Neural cell (in vitro differentiated cells): ENCODE data around the gene STN1.

Source experiments
- EP300 ChIP-seq: fragments of 450-650 bp; conservative IDR thresholded peaks from 2 replicates; pipeline ENCODE4 v1.6.1; 2014; ENCODE audit warnings: antibody characterized with exemption, mild to moderate bottlenecking, moderate library complexity; ENCODE audit not compliant: poor library complexity, severe bottlenecking
- EZH2 ChIP-seq: fragments of 200-600, 300-800 bp; shearing (Covaris generic), sonication (generic); IDR thresholded peaks from 2 replicates; pipeline ENCODE4 v1.6.1; 2014; ENCODE audit warnings: antibody characterized with exemption, low read length, borderline replicate concordance, mild to moderate bottlenecking; ENCODE audit not compliant: insufficient read depth, poor library complexity, severe bottlenecking
- POLR2AphosphoS5 ChIP-seq: IDR thresholded peaks from 2 replicates; pipeline ENCODE4 v1.6.1; 2012
- RAD21 ChIP-seq: fragments of 450-650 bp; conservative IDR thresholded peaks from 2 replicates; pipeline ENCODE4 v1.6.1; 2014; ENCODE audit warnings: antibody characterized with exemption, mild to moderate bottlenecking, moderate library complexity
- TAF1 ChIP-seq: IDR thresholded peaks from 2 replicates; pipeline ENCODE4 v1.6.1; 2012; ENCODE audit warnings: low read depth
- TF ChIP-seq, protein P1 (sequence below): fragments of 450-650 bp; IDR thresholded peaks from 2 replicates; pipeline ENCODE4 v1.5.1; 2014; ENCODE audit warnings: antibody characterized with exemption, mild to moderate bottlenecking, moderate library complexity; ENCODE audit not compliant: poor library complexity, severe bottlenecking

DNA sequence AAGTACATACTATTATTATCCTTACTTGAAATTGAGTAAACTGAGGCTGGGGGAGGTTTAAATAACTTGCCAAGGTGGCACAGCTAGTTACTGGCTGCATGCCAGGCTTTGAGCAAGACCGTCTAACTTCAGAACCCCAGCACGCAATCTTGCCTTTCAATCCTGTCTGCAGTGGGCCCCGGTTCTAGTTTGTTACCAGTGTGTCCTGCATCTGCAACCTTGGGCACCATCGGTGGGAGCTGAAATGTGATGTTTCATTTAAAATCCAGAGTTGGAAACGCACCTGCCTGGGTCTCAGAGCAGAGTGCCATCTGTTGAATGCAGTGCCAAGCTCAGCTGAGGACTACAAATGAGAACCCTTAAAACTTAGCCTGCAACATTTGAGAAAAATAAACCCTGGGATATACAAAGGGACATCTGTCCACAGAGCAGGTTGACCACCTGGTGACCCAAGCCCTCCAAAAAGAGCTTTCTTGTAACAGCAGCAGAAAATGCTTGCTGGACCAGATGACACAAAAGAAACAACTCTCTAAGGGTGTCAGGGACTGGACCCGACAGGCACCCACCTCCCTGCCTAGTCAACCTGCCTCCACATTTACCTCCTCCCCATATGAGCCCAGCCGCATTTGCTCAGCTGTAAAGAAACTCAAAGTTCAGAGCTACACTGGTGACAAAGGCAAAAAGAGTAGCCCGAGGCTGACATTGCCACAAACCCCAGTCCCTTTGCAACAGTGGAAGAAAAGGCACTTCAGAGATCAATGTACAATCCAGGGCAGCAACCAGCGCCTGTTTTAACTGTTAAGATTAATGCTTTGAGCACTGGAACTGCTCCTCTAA lies 64.3 kb downstream of the STN1 start:
- TF ChIP-seq, protein P1, sequence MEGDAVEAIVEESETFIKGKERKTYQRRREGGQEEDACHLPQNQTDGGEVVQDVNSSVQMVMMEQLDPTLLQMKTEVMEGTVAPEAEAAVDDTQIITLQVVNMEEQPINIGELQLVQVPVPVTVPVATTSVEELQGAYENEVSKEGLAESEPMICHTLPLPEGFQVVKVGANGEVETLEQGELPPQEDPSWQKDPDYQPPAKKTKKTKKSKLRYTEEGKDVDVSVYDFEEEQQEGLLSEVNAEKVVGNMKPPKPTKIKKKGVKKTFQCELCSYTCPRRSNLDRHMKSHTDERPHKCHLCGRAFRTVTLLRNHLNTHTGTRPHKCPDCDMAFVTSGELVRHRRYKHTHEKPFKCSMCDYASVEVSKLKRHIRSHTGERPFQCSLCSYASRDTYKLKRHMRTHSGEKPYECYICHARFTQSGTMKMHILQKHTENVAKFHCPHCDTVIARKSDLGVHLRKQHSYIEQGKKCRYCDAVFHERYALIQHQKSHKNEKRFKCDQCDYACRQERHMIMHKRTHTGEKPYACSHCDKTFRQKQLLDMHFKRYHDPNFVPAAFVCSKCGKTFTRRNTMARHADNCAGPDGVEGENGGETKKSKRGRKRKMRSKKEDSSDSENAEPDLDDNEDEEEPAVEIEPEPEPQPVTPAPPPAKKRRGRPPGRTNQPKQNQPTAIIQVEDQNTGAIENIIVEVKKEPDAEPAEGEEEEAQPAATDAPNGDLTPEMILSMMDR: no peak
- TF ChIP-seq POLR2AphosphoS5 (no peak), RAD21 (no peak), EZH2 (no peak), TAF1 (no peak), EP300 (no peak)
